ENCODE results near the gene STIM1. TPM values are rescaled to one million over a fixed set of nuclear protein-coding genes. Genes with fewer than 3 reads are reported as not detected.

The STIM1 gene
- total and polyA plus RNA-seq, 10 of the 15 experiments (the other 5 are each of a cell fraction or from before 2014, with no cell fraction given): 8.6 to 57.7 (median 29.3) TPM

- ChIA-PET CTCF (no interaction called here), SMC1A (ENCODE audit: uncharacterized antibody, unreplicated experiment) (interaction anchor here (1.0 kb wide), 1 partner anchor 136 kb away, joined by 3 read pairs; no protein-coding TSS in a partner anchor), RAD21 (ENCODE audit: unreplicated experiment) (no interaction called here), POLR2A (no interaction called here)
- DNase-seq (ENCODE audit: low read depth, low spot score): no peak
- no peak for FAIRE-seq
- Histone ChIP-seq H3K9me3 (replicated peaks; ENCODE audit: control insufficient read depth, insufficient read depth, low read length) (no peaks in the 10 kb centered on the region; the same call in 2 of the 3 replicates), H4K20me1 (ENCODE audit: control insufficient read depth, insufficient read depth) (no peaks in the 10 kb centered on the region), H3K4me3 (no peak overlapping the region), H3K79me2 (ENCODE audit: control insufficient read depth, insufficient read depth, low read length) (peaks cover 18% of the 10 kb centered on the region), H3K27me3 (replicated peaks in 1 of 2; ENCODE audit: control insufficient read depth in 2 of 2, insufficient read depth in 2 of 2, low read length in 1 of 2) (no peaks in the 10 kb centered on the region), H3K4me2 (ENCODE audit: control insufficient read depth, insufficient read depth) (no peak overlapping the region), H3K36me3 (ENCODE audit: control insufficient read depth in 2 of 2, insufficient read depth in 2 of 2, low read length in 1 of 2) (peaks cover 0 to 3% of the 10 kb centered on the region in 2 experiments; a peak in 2 of 4 replicates), H2AFZ (ENCODE audit: control insufficient read depth, low read depth, low read length) (no peak overlapping the region), H3K4me1 (ENCODE audit: control insufficient read depth, insufficient read depth, low read length) (peaks cover 6% of the 10 kb centered on the region), H3K27ac (ENCODE audit: control insufficient read depth, insufficient read depth) (no peak overlapping the region), H3K9ac (ENCODE audit: control insufficient read depth, insufficient read depth, low read length) (no peak overlapping the region)
- no peak for TF ChIP-seq IRF4 (IDR thresholded peaks at IDR 0.05; ENCODE audit: low read depth, low read length)
- TF ChIP-seq TCF3 (IDR thresholded peaks at IDR 0.05; ENCODE audit: borderline replicate concordance, insufficient read depth, low read depth, low read length): no peak
- no peak for TF ChIP-seq RCOR1 (conservative IDR thresholded peaks at IDR 0.05; ENCODE audit: low read depth, low read length)
- no peak for TF ChIP-seq RELB (IDR thresholded peaks at IDR 0.05; ENCODE audit: low read depth)
- no peak for TF ChIP-seq JUND (IDR thresholded peaks at IDR 0.05; ENCODE audit: low read depth, low read length)
- TF ChIP-seq SRF (IDR thresholded peaks at IDR 0.05; ENCODE audit: low read depth in 2 of 2, low read length in 2 of 2): no peak
- no peak for TF ChIP-seq HSF1 (IDR thresholded peaks at IDR 0.05; ENCODE audit: low read depth, low read length)
- TF ChIP-seq ZBED1 (IDR thresholded peaks at IDR 0.05; ENCODE audit: borderline replicate concordance): no peak
- no peak for TF ChIP-seq ZBTB4 (CRISPR knock-in tag; IDR thresholded peaks at IDR 0.05)
- no peak for TF ChIP-seq BHLHE40 (IDR thresholded peaks at IDR 0.05; ENCODE audit: borderline replicate concordance in 1 of 2, low read depth in 2 of 2, low read length in 1 of 2)
- TF ChIP-seq CBFB (IDR thresholded peaks at IDR 0.05; ENCODE audit: low read depth): no peak
- no peak for TF ChIP-seq CHD2 (IDR thresholded peaks at IDR 0.05; ENCODE audit: borderline replicate concordance, low read depth, low read length)
- TF ChIP-seq BCL11A (IDR thresholded peaks at IDR 0.05; ENCODE audit: low read depth, low read length): no peak
- TF ChIP-seq CEBPB (IDR thresholded peaks at IDR 0.05; ENCODE audit: borderline replicate concordance in 1 of 2, low read depth in 2 of 2, low read length in 2 of 2): no peak
- TF ChIP-seq PAX8 (IDR thresholded peaks at IDR 0.05): no peak
- TF ChIP-seq DPF2 (IDR thresholded peaks at IDR 0.05): no peak
- TF ChIP-seq NR2C1 (IDR thresholded peaks at IDR 0.05): no peak
- TF ChIP-seq POU2F2 (IDR thresholded peaks at IDR 0.05; ENCODE audit: borderline replicate concordance, low read depth, low read length): no peak
- TF ChIP-seq, protein P1, sequence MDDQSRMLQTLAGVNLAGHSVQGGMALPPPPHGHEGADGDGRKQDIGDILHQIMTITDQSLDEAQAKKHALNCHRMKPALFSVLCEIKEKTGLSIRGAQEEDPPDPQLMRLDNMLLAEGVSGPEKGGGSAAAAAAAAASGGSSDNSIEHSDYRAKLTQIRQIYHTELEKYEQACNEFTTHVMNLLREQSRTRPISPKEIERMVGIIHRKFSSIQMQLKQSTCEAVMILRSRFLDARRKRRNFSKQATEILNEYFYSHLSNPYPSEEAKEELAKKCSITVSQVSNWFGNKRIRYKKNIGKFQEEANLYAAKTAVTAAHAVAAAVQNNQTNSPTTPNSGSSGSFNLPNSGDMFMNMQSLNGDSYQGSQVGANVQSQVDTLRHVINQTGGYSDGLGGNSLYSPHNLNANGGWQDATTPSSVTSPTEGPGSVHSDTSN (IDR thresholded peaks at IDR 0.05; ENCODE audit: insufficient replicate concordance, low read depth, low read length): no peak
- in situ Hi-C loops (cut with MboI): no loop called here
- 100% methylated on average over 1 of the region's 1 CpG for WGBS (ENCODE audit: insufficient coverage, insufficient replicate concordance, low lambda C conversion rate, missing lambda C conversion rate)
- ATAC-seq: no peak
- BruUV-seq (replicated peaks): no TSS peak
- intact Hi-C loops (cut with micrococcal nuclease; ENCODE audit: unreplicated experiment): no loop called here
These were observed 66.6 kb downstream of the STIM1 start for GRCh38 chr11:3922056-3922455.

Measured in GM12878 (cell line).